CD8-positive, alpha-beta memory T cell (primary cell): ENCODE data around the gene AJM1. TPM values are rescaled to one million over a fixed set of nuclear protein-coding genes. Genes with fewer than 3 reads are reported as not detected.

Experiments used
- CTCF ChIA-PET: fragments of 350-600 bp; sonication (Branson Sonifier 250); formaldehyde crosslinking; loops from one replicate; lab custom pipeline; 2021; ENCODE audit warnings: antibody characterized with exemption; lab: Charles Lee
- POLR2A ChIA-PET: fragments of 350-600 bp; sonication (Branson Sonifier 250); formaldehyde crosslinking; loops from one replicate; lab custom pipeline; 2021; ENCODE audit warnings: antibody characterized with exemption; lab: Charles Lee
- DNase-seq, 5 donors: peaks; one replicate each; pipeline versions ENCODE4 v3.0.0 to v3.0.0-alpha.2; 2020 to 2022; ENCODE audit warnings: mixed read lengths in 1 of 5
- H3K27ac ChIP-seq: one replicate; pipeline ENCODE4 v1.7.0; 2013; ENCODE audit warnings: low read depth, mild to moderate bottlenecking, low read length, moderate library complexity
- H3K27me3 ChIP-seq: 2 replicates; pipeline ENCODE4 v1.7.0; 2013; ENCODE audit warnings: low read length, mild to moderate bottlenecking; ENCODE audit not compliant: insufficient read depth, poor library complexity, severe bottlenecking
- H3K36me3 ChIP-seq: 2 replicates; pipeline ENCODE4 v1.7.0; 2013; ENCODE audit warnings: mild to moderate bottlenecking, low read length, moderate library complexity; ENCODE audit not compliant: insufficient read depth
- H3K4me1 ChIP-seq: 2 replicates; pipeline ENCODE4 v1.7.0; 2013; ENCODE audit warnings: mild to moderate bottlenecking, low read length, moderate library complexity; ENCODE audit not compliant: insufficient read depth
- H3K4me3 ChIP-seq: 2 replicates; pipeline ENCODE4 v1.7.0; 2013; ENCODE audit warnings: mild to moderate bottlenecking, low read length
- H3K9me3 ChIP-seq: 2 replicates; pipeline ENCODE4 v1.7.0; 2013; ENCODE audit warnings: mild to moderate bottlenecking, low read length
- H3K27ac Mint-ChIP-seq, 8 donors: one replicate each; pipeline ENCODE4 v1.8.0; 2020 to 2021; ENCODE audit warnings: mixed read lengths in 8 of 8, mild to moderate bottlenecking in 6 of 8, inconsistent platforms in 3 of 8, moderate library complexity in 3 of 8
- H3K27me3 Mint-ChIP-seq, 2 donors: one replicate each; pipeline ENCODE4 v1.8.0; 2020 to 2021; ENCODE audit warnings: mixed read lengths in 2 of 2, mild to moderate bottlenecking in 1 of 2, moderate library complexity in 1 of 2
- H3K36me3 Mint-ChIP-seq, 3 donors: one replicate each; pipeline ENCODE4 v1.8.0; 2020 to 2021; ENCODE audit warnings: mixed read lengths in 3 of 3, inconsistent platforms in 1 of 3, mild to moderate bottlenecking in 1 of 3
- H3K4me1 Mint-ChIP-seq, 3 donors: one replicate each; pipeline ENCODE4 v1.8.0; 2020 to 2021; ENCODE audit warnings: mixed read lengths in 3 of 3, inconsistent platforms in 1 of 3, mild to moderate bottlenecking in 1 of 3
- H3K4me3 Mint-ChIP-seq, 7 donors: one replicate each; pipeline ENCODE4 v1.8.0; 2020 to 2021; ENCODE audit warnings: mixed read lengths in 7 of 7, mild to moderate bottlenecking in 6 of 7, moderate library complexity in 4 of 7, inconsistent platforms in 2 of 7
- H3K9me3 Mint-ChIP-seq, 5 donors: one replicate each; pipeline ENCODE4 v1.8.0; 2020 to 2022; ENCODE audit warnings: mixed read lengths in 5 of 5, mild to moderate bottlenecking in 3 of 5, moderate library complexity in 2 of 5, inconsistent platforms in 1 of 5
- polyA plus RNA-seq: library from polyadenylated mRNA; unstranded; fragments of 300-500 nt; fragmentation: Illumina TruSeq; gene quantifications from one replicate; pipeline ENCODE4 v1.2.3, GENCODE V29; 2021
- total RNA-seq, 2 experiments: library from RNA; stranded (reverse); gene quantifications; one replicate each; pipeline ENCODE4 v1.2.3, GENCODE V29; 2021

AJM1 gene
- total and polyA plus RNA-seq, 3 experiments from 2014 or later: 0.39 to 3.2 (median 3.2) TPM

GRCh38 chr9:136858844-136859757, 16.8 kb downstream of the AJM1 start:
- Histone ChIP-seq H3K4me1 (no peaks in the 10 kb centered on the region), H3K9me3 (no peaks in the 10 kb centered on the region), H3K27ac (no peak overlapping the region), H3K27me3 (no peaks in the 10 kb centered on the region), H3K4me3 (no peak overlapping the region), H3K36me3 (peaks cover 19% of the 10 kb centered on the region)
- Mint-ChIP-seq H3K4me3 (no peak overlapping the region), H3K27me3 (no peaks in the 10 kb centered on the region), H3K27ac (no peak overlapping the region), H3K9me3 (no peaks in the 10 kb centered on the region), H3K36me3 (peaks cover 0 to 33% (median 3%) of the 10 kb centered on the region in 3 donors), H3K4me1 (peaks cover 1 to 8% (median 6%) of the 10 kb centered on the region in 3 donors)
- CTCF ChIA-PET: no interaction called here
- DNase-seq: no peak
- POLR2A ChIA-PET: interaction anchor here (0.6 kb wide), 1 partner anchor 14 kb away, joined by 9 read pairs; no protein-coding TSS in a partner anchor

- peak overlapping the region in 2 of 8 donors; percentile 52 to 76 for H3K27ac Mint-ChIP-seq
- H3K4me3 ChIP-seq: no peak overlapping the region
- H3K9me3 ChIP-seq: no peaks in the 10 kb centered on the region
- H3K9me3 Mint-ChIP-seq: no peaks in the 10 kb centered on the region
- H3K36me3 Mint-ChIP-seq: peaks cover 0 to 37% (median 3%) of the 10 kb centered on the region in 3 donors
- H3K27me3 ChIP-seq: no peaks in the 10 kb centered on the region
- H3K4me1 Mint-ChIP-seq: peaks cover 9 to 20% (median 17%) of the 10 kb centered on the region in 3 donors
- H3K4me3 Mint-ChIP-seq: no peak overlapping the region
- H3K27ac ChIP-seq: no peak overlapping the region
- no peaks in the 10 kb centered on the region for H3K27me3 Mint-ChIP-seq
- H3K36me3 ChIP-seq: peaks cover 19% of the 10 kb centered on the region
- POLR2A ChIA-PET: interaction anchor here (0.6 kb wide), 1 partner anchor 210 kb away, joined by 5 read pairs; the partner anchor contains the start of gene SAPCD2
- DNase-seq: no peak
- H3K4me1 ChIP-seq: peaks cover 7% of the 10 kb centered on the region
- CTCF ChIA-PET: interaction anchor here (0.7 to 1.6 kb wide), 3 partner anchors 15 to 22 kb away, joined by 3 to 5 read pairs (median 4); no protein-coding TSS in a partner anchor
Measured at GRCh38 chr9:136860529-136860928, 18.3 kb downstream of the AJM1 start.

- ChIA-PET POLR2A (interaction anchor here (0.6 kb wide), 1 partner anchor 209 kb away, joined by 5 read pairs; the partner anchor contains the start of gene SAPCD2), CTCF (interaction anchor here (0.7 to 1.6 kb wide), 5 partner anchors 14 to 21 kb away, joined by 3 to 5 read pairs (median 4); partner anchors contain the start of gene AJM1)
- Histone ChIP-seq H3K27ac (no peak overlapping the region), H3K9me3 (no peaks in the 10 kb centered on the region), H3K4me1 (peaks cover 7% of the 10 kb centered on the region), H3K4me3 (no peak overlapping the region), H3K36me3 (peaks cover 19% of the 10 kb centered on the region), H3K27me3 (no peaks in the 10 kb centered on the region)
- Mint-ChIP-seq H3K4me1 (peaks cover 11 to 23% (median 17%) of the 10 kb centered on the region in 3 donors), H3K27me3 (no peaks in the 10 kb centered on the region), H3K9me3 (no peaks in the 10 kb centered on the region), H3K4me3 (peak overlapping the region in 1 of 7 donors; percentile 54), H3K36me3 (peaks cover 0 to 39% (median 3%) of the 10 kb centered on the region in 3 donors), H3K27ac (peak overlapping the region in 1 of 8 donors; percentile 73)
- DNase-seq: no peak
Measured at GRCh38 chr9:136860933-136861873, 18.9 kb downstream of the AJM1 start.

- peaks cover 19% of the 10 kb centered on the region for H3K36me3 ChIP-seq
- no peaks in the 10 kb centered on the region for H3K27me3 ChIP-seq
- no peaks in the 10 kb centered on the region for H3K9me3 ChIP-seq
- Mint-ChIP-seq H3K4me1 (peaks cover 11 to 23% (median 17%) of the 10 kb centered on the region in 3 donors), H3K9me3 (no peaks in the 10 kb centered on the region), H3K4me3 (peak overlapping the region in 1 of 7 donors; percentile 54), H3K27ac (peak overlapping the region in 1 of 8 donors; percentile 73), H3K36me3 (peaks cover 0 to 39% (median 3%) of the 10 kb centered on the region in 3 donors), H3K27me3 (no peaks in the 10 kb centered on the region)
- no peak for DNase-seq
- ChIA-PET CTCF (interaction anchor here (1.0 to 1.6 kb wide), 3 partner anchors 13 to 20 kb away, joined by 3 to 4 read pairs (median 4); partner anchors contain the start of gene AJM1), POLR2A (no interaction called here)
- no peak overlapping the region for H3K27ac ChIP-seq
- no peak overlapping the region for H3K4me3 ChIP-seq
- H3K4me1 ChIP-seq: peaks cover 7% of the 10 kb centered on the region
Measured at GRCh38 chr9:136861874-136862457, 19.7 kb downstream of the AJM1 start.

GRCh38 chr9:136862849-136863622, 20.8 kb downstream of the AJM1 start:
- CTCF ChIA-PET: no interaction called here
- Histone ChIP-seq H3K4me3 (no peak overlapping the region), H3K36me3 (peaks cover 19% of the 10 kb centered on the region), H3K4me1 (peaks cover 7% of the 10 kb centered on the region), H3K9me3 (no peaks in the 10 kb centered on the region), H3K27me3 (no peaks in the 10 kb centered on the region), H3K27ac (no peak overlapping the region)
- DNase-seq: no peak
- peak overlapping the region in 3 of 7 donors; percentile 13 to 69 (median 34) for H3K4me3 Mint-ChIP-seq
- peaks cover 12 to 23% (median 17%) of the 10 kb centered on the region in 3 donors for H3K4me1 Mint-ChIP-seq
- POLR2A ChIA-PET: interaction anchor here (1.6 kb wide), 1 partner anchor 19 kb away, joined by 4 read pairs; no protein-coding TSS in a partner anchor
- H3K27me3 Mint-ChIP-seq: no peaks in the 10 kb centered on the region
- H3K27ac Mint-ChIP-seq: peak overlapping the region in 1 of 8 donors; percentile 69
- no peaks in the 10 kb centered on the region for H3K9me3 Mint-ChIP-seq
- H3K36me3 Mint-ChIP-seq: peaks cover 0 to 39% (median 3%) of the 10 kb centered on the region in 3 donors

GRCh38 chr9:136863623-136864273, 21.5 kb downstream of the AJM1 start:
- Mint-ChIP-seq H3K27ac (peak overlapping the region in 4 of 8 donors; percentile 23 to 71 (median 64)), H3K9me3 (no peaks in the 10 kb centered on the region), H3K4me3 (peak overlapping the region in 6 of 7 donors; percentile 13 to 95 (median 28)), H3K27me3 (no peaks in the 10 kb centered on the region), H3K36me3 (peaks cover 0 to 39% (median 3%) of the 10 kb centered on the region in 3 donors), H3K4me1 (peaks cover 12 to 23% (median 17%) of the 10 kb centered on the region in 3 donors)
- no peak for DNase-seq
- H3K27ac ChIP-seq: no peak overlapping the region
- peaks cover 7% of the 10 kb centered on the region for H3K4me1 ChIP-seq
- CTCF ChIA-PET: no interaction called here
- no peaks in the 10 kb centered on the region for H3K9me3 ChIP-seq
- peaks cover 19% of the 10 kb centered on the region for H3K36me3 ChIP-seq
- no peaks in the 10 kb centered on the region for H3K27me3 ChIP-seq
- H3K4me3 ChIP-seq: no peak overlapping the region
- POLR2A ChIA-PET: interaction anchor here (1.6 kb wide), 1 partner anchor 18 kb away, joined by 4 read pairs; no protein-coding TSS in a partner anchor
